RKO (cell line): ENCODE data around the gene SPINK4.
A peak's percentile ranks its signal among the peaks of the same experiment; 100 is the strongest.

Source experiments
- DNase-seq: peaks from one replicate; pipeline ENCODE4 v3.0.0-alpha.2; 2016; ENCODE audit warnings: low spot score

SPINK4 gene

GRCh38 chr9:33239921-33240320, at the start of gene SPINK4:
SPINK4 (plus strand) TSS chr9:33240167; CDS start chr9:33240209, 42 bp downstream.
- no peak for DNase-seq

DNA sequence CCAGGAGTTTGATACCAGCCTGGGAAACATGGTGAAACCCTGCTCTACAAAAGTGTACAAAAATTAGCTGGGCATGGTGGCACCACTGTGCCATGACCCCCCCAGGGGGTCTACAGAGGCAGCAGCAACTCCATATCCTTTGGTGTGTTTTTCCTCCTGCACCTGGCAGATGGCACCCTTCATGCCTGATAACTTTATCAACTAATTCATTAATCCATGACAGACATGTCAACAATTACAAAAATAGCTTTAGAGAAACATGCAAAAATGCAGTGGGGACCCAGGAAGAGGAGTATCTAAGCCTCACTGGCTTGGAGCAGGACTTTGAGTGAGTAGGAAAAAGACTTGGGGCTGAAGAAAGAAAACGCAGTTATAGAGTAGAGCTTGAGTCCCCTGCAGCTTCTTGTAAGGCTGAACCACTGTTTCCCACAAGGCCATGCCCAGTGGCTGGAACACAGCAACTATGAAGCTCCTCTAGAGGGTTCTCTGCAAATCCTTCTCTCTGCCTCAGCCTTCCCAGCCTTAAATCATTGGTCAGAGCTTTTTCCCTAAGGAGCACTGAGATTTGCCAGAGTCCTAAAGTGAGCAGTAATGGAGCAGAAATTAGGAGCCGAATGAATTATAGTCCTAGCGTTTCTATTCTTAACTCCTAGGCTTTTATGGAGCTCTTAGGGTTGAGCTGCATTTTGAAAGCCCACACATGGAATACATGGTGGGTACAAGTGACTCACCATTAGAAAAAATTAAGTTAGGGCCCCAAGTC, 47.3 kb upstream of the SPINK4 start:
- no peak for DNase-seq

DNA sequence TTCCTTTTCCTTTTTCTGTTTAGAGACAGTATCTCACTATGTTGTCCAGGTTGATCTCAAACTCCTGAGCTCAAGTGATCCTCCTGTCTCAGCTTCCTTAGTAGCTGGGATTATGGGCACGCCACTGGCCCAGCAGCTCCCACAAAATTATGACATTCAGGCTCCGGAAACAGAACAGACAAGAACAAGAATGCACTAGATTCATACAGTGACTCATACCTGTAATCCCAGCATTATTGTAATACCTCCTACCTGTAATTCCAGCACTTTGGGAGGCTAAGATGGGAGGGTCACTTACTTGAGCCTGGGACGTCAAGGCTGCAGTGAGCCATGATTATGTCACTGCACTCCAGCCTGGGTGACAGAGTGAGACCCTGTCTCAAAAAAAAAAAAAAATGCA, 46.1 kb upstream of the SPINK4 start:
- no peak for DNase-seq

DNA sequence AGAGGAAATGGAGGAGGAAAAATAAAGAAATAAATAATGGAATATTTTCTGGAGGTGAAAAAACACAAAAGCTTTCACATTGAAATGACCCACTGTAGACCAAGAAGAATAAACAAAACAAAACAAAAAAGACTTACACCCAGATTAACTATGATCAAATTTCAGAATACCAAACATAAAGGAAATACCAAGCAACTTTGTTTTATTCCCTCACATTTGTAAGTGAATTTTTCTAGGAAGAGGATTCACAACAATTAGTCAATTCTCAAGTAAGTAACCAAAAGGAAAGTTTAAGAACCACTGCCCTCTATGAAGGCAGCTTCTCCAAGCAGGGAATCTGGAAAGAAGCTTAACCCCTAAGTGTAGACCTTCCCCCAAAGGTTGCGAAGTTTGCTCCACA, 43.2 kb upstream of the SPINK4 start:
- DNase-seq, result no peak

DNA sequence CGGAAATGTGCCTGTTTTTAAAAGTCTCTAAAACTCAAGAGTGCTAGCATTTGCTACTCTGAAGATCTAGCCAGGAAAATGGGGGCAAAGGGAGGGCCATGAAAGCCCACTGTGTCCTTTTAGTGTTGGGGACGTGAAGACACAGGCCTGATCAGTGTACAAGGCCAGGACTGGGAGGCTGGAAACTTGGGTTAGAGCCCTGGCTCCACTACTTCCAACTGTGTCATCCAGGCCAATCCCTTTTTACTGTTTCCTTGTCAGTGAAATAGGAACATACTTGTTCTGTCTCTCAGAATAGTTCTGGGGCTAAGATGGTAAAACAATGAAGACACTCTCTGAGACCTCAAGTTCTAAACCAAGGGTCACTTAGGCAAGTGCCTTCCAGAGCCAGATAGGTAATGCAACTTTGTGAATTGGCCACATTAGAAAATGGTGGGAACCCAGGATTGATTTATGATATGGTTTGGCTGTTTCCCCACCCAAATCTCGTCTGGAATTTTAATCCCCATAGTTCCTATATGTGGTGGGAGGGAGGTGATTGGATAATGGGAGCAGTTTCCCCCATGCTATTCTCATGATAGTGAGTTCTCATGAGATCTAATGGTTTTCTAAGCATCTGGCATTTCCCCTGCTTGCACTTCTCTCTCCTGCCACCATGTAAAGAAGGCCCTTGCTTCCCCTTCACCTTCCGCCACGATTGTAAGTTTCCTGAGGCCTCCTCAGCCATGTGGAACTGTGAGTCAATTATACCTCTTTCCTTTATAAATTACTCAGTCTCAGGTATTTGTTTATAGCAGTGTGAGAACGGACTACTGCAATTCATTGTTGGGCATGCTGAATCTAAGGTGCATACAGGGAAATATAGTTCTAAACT, 42.5 kb upstream of the SPINK4 start:
- no peak for DNase-seq

- no peak for DNase-seq
Measured at GRCh38 chr9:33198165-33198564, 41.8 kb upstream of the SPINK4 start.

GRCh38 chr9:33202018-33202417, 37.9 kb upstream of the SPINK4 start:
- DNase-seq, result no peak

GRCh38 chr9:33202552-33203201, 37.3 kb upstream of the SPINK4 start:
- DNase-seq, result no peak

- DNase-seq, result no peak
Measured at GRCh38 chr9:33209394-33209793, 30.6 kb upstream of the SPINK4 start.

DNA sequence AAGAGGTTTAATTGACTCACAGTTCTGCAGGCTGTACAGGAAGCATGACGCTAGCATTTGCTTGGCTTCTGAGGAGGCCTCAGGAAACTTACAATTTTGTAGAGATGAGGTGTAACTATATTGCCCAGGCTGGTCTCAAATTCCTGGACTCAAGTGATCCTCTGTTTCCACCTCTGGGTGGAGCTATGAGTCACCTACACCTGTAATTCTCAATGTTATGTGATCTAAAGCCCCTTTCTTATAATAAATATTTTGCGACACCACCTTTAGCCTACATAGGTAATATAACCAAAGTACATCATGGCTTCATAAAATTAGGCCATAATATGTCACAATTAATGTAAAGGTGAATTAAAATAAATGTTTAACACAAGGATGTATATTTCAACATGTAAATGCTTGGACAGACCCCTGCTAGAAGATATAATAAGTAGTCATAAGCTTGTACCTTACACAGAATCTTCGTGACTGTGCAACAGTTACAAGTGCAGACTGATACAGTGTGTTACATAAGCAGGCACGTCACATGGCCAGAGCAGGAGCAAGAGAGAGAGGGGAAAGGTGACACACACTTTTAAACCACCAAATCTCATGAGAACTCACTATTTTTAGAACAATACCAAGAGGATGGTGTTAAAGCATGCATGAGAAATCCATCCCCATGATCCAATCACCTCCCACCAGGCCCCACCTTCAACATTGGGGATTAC, 29.8 kb upstream of the SPINK4 start:
- DNase-seq, result no peak

GRCh38 chr9:33211695-33212393, 28.1 kb upstream of the SPINK4 start:
- no peak for DNase-seq

DNA sequence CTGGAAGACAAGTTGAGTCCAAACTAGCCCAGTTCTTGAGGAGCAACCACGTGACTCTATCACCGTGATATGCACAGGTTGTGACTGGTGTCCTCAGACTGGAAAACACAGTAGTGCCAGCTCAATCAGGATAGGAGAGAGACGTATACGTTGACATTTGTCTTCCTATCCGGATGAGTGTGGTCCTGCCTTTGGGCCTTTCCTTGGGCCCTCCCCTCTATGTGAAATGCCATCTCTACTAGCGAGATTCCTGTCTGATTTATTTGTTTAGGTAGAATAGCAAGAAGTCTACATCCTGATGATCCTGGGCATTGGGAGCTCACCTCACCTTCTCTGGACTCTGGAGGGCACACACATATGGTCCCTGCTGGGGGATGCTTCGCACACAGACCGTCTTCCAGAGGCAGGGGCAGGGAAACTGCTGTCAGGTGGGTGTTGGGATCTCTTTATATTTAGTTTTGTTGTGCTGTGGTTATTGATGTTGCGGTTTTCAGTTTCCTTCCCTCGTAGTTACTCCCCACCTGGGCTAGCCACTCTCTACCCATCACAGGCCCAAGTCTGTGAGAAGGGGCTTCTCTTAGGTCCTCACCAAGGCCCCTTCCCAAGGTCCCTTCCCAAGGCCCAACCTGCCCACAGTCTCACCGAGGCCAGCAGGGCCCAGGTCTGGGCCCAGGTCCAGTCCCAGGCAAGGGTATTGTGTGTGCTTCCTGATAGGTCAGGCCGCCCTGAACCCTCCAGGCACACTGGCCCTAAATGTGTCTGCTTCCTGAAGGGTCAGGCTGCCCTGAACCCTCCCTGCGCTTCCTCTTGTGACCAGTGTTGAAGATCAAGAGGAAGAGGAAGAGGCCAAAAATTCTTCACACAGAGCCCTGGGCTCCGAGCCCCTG, 19.0 kb upstream of the SPINK4 start:
- DNase-seq, result no peak

DNA sequence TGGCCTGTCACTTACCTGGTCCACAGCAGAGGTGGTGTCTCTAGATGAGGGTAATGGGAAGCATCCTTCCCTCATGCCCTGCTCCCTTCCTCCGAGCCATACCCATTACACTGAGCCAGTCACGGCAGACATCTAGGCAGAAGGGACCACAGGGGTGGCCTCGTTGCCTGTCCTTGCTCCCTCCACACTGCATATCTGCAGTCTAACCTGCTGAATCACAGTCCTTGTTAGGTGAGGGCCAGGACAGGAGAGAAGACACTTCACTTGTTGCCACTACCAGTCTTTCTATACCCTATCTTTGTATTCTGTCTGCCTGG, 18.4 kb upstream of the SPINK4 start:
- DNase-seq, result no peak

DNA sequence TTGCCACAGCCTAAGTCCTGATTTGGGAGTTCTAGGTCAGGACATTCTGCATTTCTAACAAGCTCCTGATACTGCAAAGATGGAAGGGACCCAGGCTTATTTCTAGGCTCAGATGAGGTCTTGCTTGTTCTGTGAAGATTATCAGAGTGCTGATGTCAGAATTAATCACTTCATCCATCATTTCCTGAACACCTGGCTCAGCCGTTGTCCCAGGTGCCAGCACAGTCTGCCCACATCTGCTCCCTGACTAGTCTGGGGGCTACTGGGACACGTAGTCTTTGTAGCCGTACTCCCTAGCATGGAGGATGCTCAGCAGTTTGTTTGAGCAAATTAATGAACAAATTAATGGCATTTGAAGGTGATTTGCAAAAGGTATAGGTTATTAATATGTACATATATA, 17.9 kb upstream of the SPINK4 start:
- DNase-seq, result peak; percentile 18

GRCh38 chr9:33223696-33224095, 16.3 kb upstream of the SPINK4 start:
- DNase-seq, result no peak

DNA sequence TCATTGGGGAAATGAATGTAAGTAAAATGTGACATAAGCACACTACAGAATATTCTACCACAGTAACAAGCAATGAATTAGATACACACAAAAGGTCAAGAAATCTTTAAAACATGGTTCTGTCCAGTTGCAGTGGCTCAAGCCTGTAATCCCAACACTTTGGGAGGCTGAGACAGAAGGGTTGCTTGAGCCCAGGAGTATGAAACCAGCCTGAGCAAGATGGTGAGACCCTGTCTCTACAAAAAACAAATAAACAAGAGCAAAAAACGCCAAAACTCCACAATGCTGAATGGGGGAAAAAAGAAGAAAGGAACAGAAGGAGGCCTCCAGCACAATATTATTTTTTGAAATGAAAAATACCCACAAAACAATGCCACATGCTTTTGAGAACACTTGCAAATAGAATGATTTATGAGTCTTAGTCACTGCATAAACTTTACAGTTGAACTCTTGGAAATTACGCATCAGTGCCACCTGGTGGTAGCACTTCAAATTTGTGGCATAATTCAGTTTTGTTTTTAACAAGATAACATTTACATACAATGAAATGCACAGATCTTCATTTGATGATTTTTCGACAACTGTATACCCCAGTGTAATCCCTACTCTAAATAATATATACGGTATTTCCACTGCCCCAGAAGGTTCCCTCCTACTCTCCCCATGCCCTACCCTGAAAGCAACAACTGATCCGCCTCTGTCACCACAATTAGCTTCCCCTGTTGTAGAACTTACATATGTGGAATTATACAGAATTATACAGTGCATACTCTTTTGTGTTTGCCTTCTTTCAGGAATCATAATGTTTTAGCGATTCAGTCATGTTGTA, 14.4 kb upstream of the SPINK4 start:
- peak; percentile 90 for DNase-seq

- no peak for DNase-seq
Measured at GRCh38 chr9:33227008-33227398, 13.0 kb upstream of the SPINK4 start.

- no peak for DNase-seq
Measured at GRCh38 chr9:33227741-33228140, 12.2 kb upstream of the SPINK4 start.

DNA sequence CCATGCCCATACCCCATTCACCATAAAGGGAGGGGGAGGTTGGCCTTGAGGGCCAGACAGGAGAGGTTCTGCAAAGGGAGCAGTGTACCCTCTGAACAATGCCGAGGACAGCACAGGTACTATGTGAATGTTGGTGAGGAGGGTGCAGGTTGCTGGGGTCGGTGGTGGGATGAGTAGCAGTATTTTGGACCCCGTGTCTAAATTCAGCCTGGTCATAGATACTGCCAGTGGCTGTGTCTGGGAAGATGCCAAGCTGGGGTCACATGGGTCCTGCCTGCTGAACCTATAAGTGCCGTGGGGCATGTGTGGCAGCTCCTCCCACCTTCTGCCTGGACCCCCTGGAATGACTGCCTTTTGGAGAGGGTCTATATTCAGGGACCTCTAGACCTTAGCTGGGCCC, 11.4 kb upstream of the SPINK4 start:
- no peak for DNase-seq
